ENCODE results near the gene RNF157. TPM values are rescaled to one million over a fixed set of nuclear protein-coding genes. Genes with fewer than 3 reads are reported as not detected.

Gene RNF157
- total and polyA plus RNA-seq, 10 of the 15 experiments (the other 5 are each of a cell fraction or from before 2014, with no cell fraction given), result 1.4 to 15.9 (median 9.6) TPM

- Histone ChIP-seq H3K27me3 (replicated peaks in 1 of 2; ENCODE audit: control insufficient read depth in 2 of 2, insufficient read depth in 2 of 2, low read length in 1 of 2) (no peaks in the 10 kb centered on the region), H3K27ac (ENCODE audit: control insufficient read depth, insufficient read depth) (no peak overlapping the region), H3K4me2 (ENCODE audit: control insufficient read depth, insufficient read depth) (no peak overlapping the region), H3K9me3 (replicated peaks; ENCODE audit: control insufficient read depth, insufficient read depth, low read length) (no peaks in the 10 kb centered on the region), H3K4me1 (ENCODE audit: control insufficient read depth, insufficient read depth, low read length) (no peaks in the 10 kb centered on the region), H3K79me2 (ENCODE audit: control insufficient read depth, insufficient read depth, low read length) (no peaks in the 10 kb centered on the region), H4K20me1 (ENCODE audit: control insufficient read depth, insufficient read depth) (no peaks in the 10 kb centered on the region), H2AFZ (ENCODE audit: control insufficient read depth, low read depth, low read length) (no peak overlapping the region), H3K36me3 (ENCODE audit: control insufficient read depth in 2 of 2, insufficient read depth in 2 of 2, low read length in 1 of 2) (no peaks in the 10 kb centered on the region), H3K9ac (ENCODE audit: control insufficient read depth, insufficient read depth, low read length) (no peak overlapping the region), H3K4me3 (no peak overlapping the region)
- ChIA-PET RAD21 (ENCODE audit: unreplicated experiment) (interaction anchor here (1.0 kb wide), 1 partner anchor 97 kb away, joined by 3 read pairs; no protein-coding TSS in a partner anchor), CTCF (interaction anchor here (0.6 kb wide), 1 partner anchor 14 kb away, joined by 3 read pairs; no protein-coding TSS in a partner anchor), POLR2A (no interaction called here), SMC1A (ENCODE audit: uncharacterized antibody, unreplicated experiment) (interaction anchor here (0.6 to 1.1 kb wide), 5 partner anchors 9 to 23 kb away, joined by 3 to 4 read pairs (median 3); no protein-coding TSS in a partner anchor)
- no TSS peak for BruUV-seq (replicated peaks)
- in situ Hi-C loops (cut with MboI) (no loop called here), intact Hi-C loops (cut with micrococcal nuclease; ENCODE audit: unreplicated experiment) (no loop called here)
- no peak for TF ChIP-seq FOXK2 (IDR thresholded peaks at IDR 0.05)
- TF ChIP-seq USF1 (IDR thresholded peaks at IDR 0.05; ENCODE audit: borderline replicate concordance, extremely low read length, insufficient read depth, low read depth, low read length), result no peak
- TF ChIP-seq POLR2AphosphoS5 (IDR thresholded peaks at IDR 0.05; ENCODE audit: low read length), result no peak
- no peak for TF ChIP-seq NBN (IDR thresholded peaks at IDR 0.05)
- TF ChIP-seq CHD4 (IDR thresholded peaks at IDR 0.05), result no peak
- TF ChIP-seq GATAD2B (conservative IDR thresholded peaks at IDR 0.05; ENCODE audit: low read depth), result no peak
- no peak for TF ChIP-seq POLR2A (IDR thresholded peaks at IDR 0.05; ENCODE audit: low read depth, low read length)
- TF ChIP-seq MYB (IDR thresholded peaks at IDR 0.05; ENCODE audit: borderline replicate concordance, low read depth, low read length), result no peak
- no peak for TF ChIP-seq DPF2 (IDR thresholded peaks at IDR 0.05)
- no peak for TF ChIP-seq SMARCA5 (IDR thresholded peaks at IDR 0.05)
- TF ChIP-seq SREBF2 (IDR thresholded peaks at IDR 0.05; ENCODE audit: low read length), result no peak
- no peak for TF ChIP-seq GABPA (IDR thresholded peaks at IDR 0.05; ENCODE audit: low read depth)
- no peak for TF ChIP-seq SMAD5 (IDR thresholded peaks at IDR 0.05; ENCODE audit: low read depth)
- no peak for TF ChIP-seq RBBP5 (conservative IDR thresholded peaks at IDR 0.05)
- no peak for TF ChIP-seq ZBTB33 (IDR thresholded peaks at IDR 0.05)
- no peak for TF ChIP-seq PBX3 (IDR thresholded peaks at IDR 0.05; ENCODE audit: insufficient replicate concordance, low read depth, low read length)
- no peak for TF ChIP-seq YBX1 (IDR thresholded peaks at IDR 0.05)
- FAIRE-seq (no peak), ATAC-seq (no peak), DNase-seq (ENCODE audit: low read depth, low spot score) (no peak)
- WGBS (ENCODE audit: insufficient coverage, insufficient replicate concordance, low lambda C conversion rate, missing lambda C conversion rate), result 91% methylated on average over 1 of the region's 1 CpG
Observed at GRCh38 chr17:76223802-76224201, 16.5 kb downstream of the RNF157 start.

Measured in GM12878 (cell line).